ENCODE measurements around the gene ELF3.
A peak's percentile ranks its signal among the peaks of the same experiment; 100 is the strongest.
"Not testable (repeated sequence)": the region's sequence is repeated elsewhere in the genome, so short reads cannot be mapped to it uniquely, and the experiment has no call there.

Gene ELF3

GRCh38 chr1:202036595-202037387, 26.4 kb downstream of the ELF3 start:
- DNase-seq = no peak

DNA sequence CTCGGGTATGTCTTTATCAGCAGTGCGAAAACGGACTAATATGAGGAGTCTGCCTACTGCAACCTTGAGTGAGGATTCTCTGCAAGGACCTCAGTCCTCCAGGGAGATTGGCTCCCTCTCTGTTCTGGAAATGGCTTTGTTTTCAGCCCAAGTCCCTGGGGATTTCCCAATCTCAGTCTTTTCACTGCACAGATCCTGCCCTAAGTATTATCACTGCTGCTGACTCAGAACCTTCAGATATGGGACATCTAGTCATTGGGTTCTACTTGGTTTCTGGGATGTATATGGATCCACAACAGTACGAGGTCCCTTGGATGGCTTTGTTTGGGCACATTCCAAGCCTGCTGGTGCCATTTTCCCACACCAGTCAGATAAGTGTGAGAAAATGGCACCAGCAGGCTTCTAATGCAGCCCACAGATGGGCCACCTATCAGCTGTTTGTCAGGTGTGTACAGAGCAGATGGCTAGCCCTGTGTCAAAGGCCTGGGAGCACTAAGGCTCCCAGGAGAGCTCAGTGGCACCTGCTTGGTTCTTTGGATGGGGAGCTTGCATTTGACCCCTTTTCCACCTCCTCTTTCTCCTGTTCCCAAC, 27.4 kb downstream of the ELF3 start:
- DNase-seq = no peak

- DNase-seq = no peak
Observed at GRCh38 chr1:202038688-202039346, 28.4 kb downstream of the ELF3 start.

- peak; percentile 56 for DNase-seq
Observed at GRCh38 chr1:202045705-202046104, 35.3 kb downstream of the ELF3 start.

DNA sequence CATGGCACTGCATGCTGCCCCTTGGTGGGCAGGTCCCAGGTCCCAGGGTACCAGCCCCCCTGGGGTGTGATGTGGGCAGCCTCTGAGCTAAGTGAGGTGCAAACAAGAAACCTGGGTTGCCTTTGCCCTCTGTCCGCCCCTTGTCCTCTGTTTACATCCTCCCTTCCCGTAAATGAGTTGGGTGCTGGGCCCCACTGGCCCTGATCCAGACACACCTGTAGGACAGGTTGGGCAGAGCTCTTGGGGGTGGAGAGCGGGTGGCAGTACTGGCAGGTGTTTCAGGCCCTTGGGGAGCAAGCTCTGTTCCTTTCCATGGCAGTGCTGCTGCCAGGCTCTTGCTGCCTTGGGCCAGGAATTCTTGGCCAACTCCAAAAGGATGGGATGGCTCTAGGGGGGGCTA, 35.8 kb downstream of the ELF3 start:
- peak; percentile 87 for DNase-seq

- no peak for DNase-seq
Observed at GRCh38 chr1:202046748-202047708, 36.6 kb downstream of the ELF3 start.

DNA sequence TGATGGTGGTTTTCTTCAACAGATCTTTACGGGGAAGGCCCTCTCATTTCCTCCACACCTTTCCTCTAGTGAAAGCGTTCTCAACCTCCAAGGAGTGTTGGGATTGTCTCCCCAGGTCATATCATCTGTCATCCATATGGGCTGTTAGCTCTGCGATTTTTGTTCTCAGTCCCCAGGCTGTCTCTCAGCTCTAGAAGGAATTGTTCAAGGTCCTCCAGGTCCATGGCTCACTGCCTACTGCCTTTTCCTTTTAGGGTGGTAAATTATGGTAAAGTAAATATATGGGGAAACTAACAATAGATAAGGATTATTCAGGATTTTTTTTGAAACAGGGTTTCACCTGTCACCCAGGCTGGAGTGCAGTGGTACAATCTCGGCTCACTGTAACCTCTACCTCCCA, 37.6 kb downstream of the ELF3 start:
- DNase-seq = peak; percentile 17

DNA sequence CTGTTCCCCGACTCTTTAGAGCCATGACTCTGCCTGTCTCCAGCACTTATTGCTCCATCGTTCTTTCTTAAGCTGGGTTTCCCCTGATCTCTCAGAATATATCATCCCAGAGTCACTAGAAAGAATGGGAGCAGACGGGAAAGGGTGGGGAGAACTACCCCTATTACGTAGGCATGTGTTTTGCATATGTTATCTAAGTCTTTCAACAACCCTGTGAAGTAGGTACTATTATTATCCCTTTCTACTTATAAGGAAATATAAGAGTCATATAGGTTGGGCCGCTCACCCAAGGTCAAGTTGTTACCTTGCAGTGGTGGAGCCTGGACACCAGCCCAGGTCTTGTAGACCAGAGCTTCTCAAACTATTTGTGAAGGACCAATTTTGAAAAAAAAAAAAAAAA, 38.7 kb downstream of the ELF3 start:
- no peak for DNase-seq

DNA sequence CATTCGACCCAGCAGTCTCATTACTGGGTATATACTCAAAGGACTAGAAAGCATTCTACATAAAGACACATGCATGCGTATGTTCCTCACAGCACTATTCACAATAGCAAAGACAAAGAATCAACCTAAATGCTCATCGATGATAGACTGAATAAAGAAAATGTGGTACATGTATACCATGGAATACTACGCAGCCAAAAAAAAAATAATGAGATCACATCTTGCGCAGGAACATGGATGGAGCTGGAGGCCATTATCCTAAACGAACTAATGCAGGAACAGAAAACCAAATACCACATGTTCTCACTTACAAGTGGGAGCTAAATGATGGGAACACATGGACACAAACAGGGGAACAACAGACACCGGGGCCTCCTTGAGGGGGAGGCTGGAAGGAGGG, 43.7 kb downstream of the ELF3 start:
- DNase-seq = no peak

DNA sequence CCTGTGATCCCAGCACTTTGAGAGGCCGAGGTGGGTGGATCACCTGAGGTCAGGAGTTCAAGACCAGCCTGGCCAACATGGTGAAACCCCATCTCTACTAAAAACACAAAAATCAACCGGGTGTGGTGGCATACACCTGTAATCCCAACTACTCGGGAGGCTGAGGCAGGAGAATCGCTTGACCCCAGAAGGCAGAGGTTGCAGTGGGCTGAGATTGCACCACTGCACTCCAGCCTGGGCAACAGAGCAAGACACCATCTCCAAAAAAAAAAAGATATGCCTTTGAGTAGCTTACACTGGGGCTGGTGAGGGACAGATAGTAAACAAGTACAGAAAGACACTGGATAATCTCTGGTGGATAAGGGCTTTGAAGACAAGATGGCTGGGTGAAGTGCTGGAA, 44.3 kb downstream of the ELF3 start:
- not testable (repeated sequence) for DNase-seq

DNA sequence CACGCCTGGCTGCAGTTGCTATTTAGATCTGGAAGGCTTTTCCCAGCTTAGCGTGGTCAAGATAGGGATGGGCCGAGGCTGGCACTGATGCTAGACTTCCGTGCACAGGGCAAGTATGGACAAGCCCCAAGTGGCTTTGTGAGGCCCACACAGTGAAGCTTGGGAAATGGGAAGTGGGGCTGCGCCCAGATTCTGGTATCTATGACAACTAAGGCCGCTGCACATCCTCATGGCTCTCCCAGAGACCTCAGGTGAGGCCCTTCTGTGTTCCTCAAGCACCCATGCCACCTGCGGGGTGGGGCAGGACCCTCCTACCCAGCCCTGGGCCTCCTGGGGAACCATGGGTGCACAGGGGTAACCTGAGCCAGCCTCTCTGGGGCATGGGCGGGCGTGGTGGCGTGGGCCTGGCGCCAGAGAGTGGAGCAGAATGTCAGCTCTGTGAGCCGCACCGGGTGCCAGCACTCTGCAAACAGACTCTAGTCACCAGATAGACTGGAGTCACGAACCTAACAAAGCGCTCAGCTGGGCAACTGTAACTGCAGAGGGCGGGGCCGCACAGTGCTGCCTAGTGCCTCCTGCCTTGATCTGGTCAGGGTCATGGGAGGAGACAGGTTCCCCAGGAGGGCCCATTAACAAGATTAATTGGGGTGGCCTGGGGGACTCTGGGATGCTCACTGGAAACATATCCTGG, 46.4 kb downstream of the ELF3 start:
- DNase-seq = peak; percentile 100

GRCh38 chr1:202057335-202057704, 46.9 kb downstream of the ELF3 start:
- not testable (repeated sequence) for DNase-seq

DNA sequence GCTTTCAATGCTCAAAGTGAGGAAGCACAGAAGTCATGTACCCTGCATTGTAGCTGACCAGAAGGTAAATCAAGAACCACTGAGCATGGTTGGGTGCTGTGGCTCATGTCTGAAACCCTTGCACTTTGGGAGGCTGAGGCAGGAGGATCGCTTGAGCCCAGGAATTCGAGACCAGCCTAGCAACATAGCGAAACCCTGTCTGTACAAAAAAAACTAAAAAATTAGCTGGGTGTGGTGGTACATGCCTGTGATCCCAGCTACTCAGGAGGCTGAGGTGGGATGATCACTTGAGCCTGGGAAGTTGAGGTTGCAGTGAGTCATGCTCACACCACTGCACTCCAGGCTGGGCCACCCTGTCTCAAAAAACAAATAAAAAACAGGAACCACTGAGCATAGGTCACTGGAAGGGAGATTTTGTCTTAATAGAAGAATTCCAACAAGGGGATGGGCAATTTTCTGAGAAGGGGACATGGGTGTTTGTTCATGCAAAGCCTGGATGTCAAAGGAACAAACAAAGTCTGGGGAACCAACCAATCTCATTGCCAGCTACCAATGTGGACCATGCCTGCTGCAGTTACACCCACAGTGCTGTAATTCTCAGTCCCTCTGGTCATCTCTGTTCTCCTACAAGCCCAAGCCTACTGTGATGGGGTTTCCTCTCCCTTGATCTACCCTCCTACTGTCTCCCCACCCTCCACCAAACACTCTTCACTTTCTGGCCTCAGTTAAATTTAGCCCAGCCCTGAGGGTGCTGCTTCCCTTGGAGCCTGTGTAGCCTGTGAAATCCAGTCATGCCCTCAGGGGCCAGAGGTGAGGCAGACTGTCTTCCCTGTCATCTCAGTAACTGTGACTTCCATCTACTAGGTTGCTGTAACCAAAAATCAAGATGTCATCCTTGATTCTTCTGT, 47.9 kb downstream of the ELF3 start:
- DNase-seq = no peak

- DNase-seq = no peak
Observed at GRCh38 chr1:202061055-202061454, 50.7 kb downstream of the ELF3 start.

DNA sequence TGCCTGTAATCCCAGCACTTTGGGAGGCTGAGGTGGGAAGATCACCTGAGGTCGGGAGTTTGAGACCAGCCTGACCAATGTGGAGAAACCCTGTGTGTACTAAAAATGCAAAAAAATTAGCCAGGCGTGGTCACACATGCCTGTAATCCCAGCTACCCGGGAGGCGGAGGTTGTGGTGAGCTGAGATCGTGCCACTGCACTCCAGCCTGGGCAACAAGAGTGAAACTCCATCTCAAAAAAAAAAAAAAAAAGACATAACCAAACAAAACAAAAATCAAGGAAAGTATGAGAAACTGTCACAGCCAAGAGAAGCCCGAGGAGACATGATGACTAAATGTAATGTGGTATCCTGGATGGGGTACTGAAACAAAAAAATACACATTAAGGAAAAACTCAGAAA, 51.4 kb downstream of the ELF3 start:
- not testable (repeated sequence) for DNase-seq

DNA sequence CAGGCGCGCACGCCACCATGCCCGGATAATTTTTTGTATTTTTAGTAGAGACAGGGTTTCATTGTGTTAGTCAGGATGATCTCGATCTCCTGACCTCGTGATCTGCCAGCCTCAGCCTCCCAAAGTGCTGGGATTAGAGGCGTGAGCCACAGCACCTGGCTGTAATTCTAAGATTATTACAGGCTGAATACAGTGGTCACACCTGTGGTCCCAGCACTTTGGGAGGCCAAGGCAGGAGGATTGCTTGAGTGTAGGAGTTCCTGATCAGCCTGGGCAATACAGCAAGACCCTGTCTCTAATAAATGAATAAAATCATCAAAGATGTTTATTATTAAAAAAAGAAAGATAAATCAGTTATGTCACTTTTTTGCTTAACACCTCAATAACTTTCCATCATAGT, 52.2 kb downstream of the ELF3 start:
- DNase-seq = not testable (repeated sequence)

DNA sequence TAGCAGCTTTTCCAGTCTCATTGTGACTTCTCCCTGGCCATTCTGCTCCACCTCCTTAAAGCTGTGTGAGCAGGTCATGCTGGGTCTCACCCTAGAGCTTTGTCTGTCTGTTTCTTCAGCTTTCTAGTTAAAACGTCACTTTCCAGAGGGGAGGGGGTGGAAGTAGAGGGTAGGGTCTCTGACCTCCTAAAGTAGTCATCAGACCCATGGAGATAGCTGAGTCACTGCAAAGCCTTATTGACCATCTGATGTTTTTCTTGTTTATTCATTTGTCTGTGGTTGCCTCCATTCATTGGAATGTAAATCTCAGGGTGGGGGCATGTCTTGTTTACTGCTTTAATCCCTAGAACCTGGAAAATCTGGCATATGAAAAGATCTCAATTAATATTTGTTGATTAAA, 52.7 kb downstream of the ELF3 start:
- DNase-seq = no peak

- not testable (repeated sequence) for DNase-seq
Observed at GRCh38 chr1:202064889-202065312, 54.5 kb downstream of the ELF3 start.

Measured in COR-L47 (cell line).